GM18519 (cell line): Measurements from ENCODE around the gene AHCYL2.
"Not testable (repeated sequence)": the region's sequence is repeated elsewhere in the genome, so short reads cannot be mapped to it uniquely, and the experiment has no call there.

Experiments used
- ATAC-seq: cut with Tn5 transposase; IDR thresholded peaks from one replicate; pipeline ENCODE4 v1.9.1; 2021; ENCODE audit warnings: mild to moderate bottlenecking, moderate library complexity; ENCODE audit not compliant: unreplicated experiment, low FRiP score

Gene AHCYL2

DNA sequence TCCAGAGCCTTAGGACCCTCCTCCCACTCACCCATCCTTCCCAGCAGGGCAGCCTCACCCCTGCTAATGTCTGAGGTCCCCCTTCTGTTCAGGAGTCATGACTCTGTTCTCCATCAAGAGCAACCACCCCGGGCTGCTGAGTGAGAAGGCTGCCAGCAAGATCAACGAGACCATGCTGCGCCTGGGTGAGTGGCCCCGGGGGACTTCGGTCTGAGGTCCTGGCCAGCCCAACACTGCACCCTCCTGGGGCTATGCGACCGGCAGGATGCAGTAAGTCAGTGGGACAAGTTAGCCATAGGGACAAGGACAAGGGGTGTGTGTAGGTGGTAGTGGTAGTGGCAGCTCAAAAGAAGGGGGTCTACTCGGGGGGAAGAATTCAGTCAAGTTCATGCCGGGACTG is 16.2 kb upstream of the AHCYL2 start:
- ATAC-seq = no peak

DNA sequence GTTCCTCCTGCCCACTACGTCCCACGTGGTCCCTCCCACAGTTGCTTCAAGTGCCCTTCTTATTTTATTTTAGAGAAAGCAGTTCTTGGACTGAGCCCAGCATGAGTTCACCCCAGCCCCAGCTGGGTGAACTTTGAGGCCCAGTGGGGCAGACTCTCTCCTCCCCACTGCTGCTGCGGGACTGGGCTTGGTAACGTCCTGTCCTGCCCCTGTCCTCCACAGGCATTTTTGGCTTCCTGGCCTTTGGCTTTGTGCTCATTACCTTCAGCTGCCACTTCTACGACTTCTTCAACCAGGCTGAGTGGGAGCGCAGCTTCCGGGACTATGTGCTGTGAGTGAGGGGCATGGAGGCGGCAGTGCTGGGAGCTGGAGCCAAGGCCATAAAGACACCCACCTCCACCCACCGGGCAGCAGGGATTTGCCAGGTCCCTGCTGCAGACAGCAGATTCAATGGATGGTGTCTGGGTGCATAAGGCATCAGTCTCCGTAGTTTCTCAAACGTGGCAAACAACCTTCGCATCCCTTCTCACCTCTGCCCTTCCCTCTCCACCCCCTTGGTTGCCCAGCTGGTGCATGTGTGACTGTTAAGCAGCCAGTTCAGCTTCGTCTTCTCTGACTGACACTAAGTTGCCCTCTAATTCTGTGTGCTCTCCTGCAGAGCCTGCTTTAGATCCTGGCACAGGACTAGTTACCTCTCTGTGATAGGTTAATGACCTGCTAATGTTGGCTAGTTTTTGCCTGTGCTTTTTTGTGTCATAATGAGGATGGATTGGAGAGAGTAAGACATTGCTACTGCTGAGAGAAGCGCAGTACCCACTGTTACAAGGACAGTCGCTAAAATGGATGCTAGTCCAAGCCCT is 15.5 kb upstream of the AHCYL2 start:
- no peak for ATAC-seq

- no peak for ATAC-seq
Observed at GRCh38 chr7:129210256-129210988, 14.4 kb upstream of the AHCYL2 start.

DNA sequence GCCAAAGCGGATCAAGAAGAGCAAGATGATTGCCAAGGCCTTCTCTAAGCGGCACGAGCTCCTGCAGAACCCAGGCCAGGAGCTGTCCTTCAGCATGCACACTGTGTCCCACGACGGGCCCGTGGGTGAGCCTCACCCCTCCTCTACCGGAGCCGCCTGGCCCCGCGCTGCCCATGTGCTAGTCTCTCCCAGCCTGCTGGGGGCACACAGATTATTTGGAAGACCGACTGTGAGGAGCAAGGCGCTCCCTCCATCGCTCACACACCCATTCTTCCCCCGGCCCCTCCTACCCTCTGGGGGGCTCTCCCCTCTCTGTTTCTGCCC is 13.9 kb upstream of the AHCYL2 start:
- no peak for ATAC-seq

GRCh38 chr7:129212126-129212525 is 12.7 kb upstream of the AHCYL2 start:
- ATAC-seq = no peak

- no peak for ATAC-seq
Observed at GRCh38 chr7:129212596-129212995, 12.2 kb upstream of the AHCYL2 start.

DNA sequence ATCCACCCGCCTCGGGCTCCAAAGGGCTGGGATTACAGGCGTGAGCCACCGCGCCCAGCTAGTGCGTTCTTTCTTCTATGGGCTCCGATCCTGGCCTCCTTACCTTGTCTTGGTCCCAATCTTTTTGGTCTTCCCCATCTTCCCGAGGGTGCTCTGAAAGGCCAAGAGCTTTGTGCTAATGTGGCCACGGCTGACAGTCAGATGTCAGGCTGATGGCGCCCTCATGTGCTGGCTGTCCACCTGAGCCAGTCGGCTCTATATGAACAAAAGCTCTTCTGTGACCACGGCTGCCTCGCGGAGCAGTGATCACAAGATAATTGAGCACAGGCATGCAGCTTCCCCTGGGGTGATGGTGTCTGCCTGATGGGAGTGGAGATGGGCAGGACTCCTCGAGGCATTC is 11.0 kb upstream of the AHCYL2 start:
- no peak for ATAC-seq

GRCh38 chr7:129215691-129216090 is 9.1 kb upstream of the AHCYL2 start:
- ATAC-seq = not testable (repeated sequence)

- ATAC-seq = not testable (repeated sequence)
Observed at GRCh38 chr7:129216101-129216715, 8.6 kb upstream of the AHCYL2 start.

GRCh38 chr7:129216821-129217416 is 7.9 kb upstream of the AHCYL2 start:
- ATAC-seq = not testable (repeated sequence)

GRCh38 chr7:129218514-129219062 is 6.2 kb upstream of the AHCYL2 start:
- no peak for ATAC-seq

DNA sequence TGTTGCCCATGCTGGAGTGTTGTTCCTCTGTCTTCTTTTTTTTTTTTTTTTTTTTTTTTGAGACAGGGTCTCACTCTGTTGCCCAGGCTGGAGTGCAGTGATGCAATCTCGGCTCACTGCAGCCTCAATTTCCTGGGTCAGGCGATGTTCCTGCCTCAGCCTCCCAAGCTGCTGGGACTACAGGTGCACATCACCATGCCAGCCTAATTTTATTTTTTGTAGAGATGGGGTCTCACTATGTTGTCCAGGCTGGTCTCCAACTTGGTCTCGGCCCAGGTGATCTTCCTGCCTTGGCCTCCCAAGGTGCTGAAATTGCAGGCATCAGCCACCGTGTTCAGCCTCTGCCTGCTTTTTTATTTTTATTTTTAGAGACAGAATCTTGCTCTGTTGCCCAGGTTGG is 5.7 kb upstream of the AHCYL2 start:
- not testable (repeated sequence) for ATAC-seq

GRCh38 chr7:129222064-129222463 is 2.8 kb upstream of the AHCYL2 start:
- no peak for ATAC-seq

- peak; percentile 5 for ATAC-seq
Observed at GRCh38 chr7:129225206-129225930, 538 bp downstream of the AHCYL2 start.

GRCh38 chr7:129225931-129226572 is 1.2 kb downstream of the AHCYL2 start:
- ATAC-seq = no peak

DNA sequence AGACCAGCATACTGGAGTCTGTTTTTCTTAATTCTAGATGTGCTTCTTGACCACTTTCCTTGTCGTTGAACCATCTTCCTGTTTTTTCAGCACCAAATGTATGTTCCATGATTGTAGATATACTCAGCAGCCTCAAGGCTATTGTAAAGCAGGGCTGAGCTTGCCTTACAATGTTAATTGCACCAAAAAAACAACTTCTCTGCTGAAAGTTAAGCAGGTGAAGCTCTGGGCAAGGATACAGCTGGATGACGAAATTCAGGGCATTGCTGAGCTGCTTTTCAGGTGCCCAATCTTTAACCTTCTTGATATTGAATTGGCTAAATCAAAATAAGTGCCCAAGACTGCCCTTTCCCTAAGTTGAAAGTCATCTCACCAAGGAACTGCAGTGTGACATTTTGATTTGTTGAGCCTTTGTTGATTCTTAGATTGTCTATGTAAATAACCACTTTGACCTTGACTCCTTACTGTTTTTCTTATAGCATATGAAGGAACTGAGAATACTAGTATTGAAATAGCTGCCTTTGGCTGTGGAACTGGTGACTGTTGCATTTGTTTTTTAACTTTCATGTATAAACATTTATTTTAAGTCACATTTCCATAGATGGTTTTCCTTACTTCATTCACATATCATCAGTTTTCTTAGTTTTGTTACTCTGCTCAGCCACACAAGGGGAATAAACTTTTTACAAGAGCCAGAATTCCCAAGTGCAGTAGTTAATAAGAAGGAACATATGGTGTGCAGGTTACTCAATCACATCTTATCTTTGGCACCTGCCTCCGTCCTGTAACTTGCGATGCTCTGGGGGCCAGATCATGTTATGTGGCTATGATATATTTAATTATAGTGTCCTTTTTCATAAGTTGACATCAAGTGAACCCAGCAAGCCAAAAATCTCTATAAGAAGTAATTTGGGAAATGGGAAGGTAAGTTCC is 3.1 kb downstream of the AHCYL2 start:
- no peak for ATAC-seq

- no peak for ATAC-seq
Observed at GRCh38 chr7:129228633-129229032, 3.8 kb downstream of the AHCYL2 start.

DNA sequence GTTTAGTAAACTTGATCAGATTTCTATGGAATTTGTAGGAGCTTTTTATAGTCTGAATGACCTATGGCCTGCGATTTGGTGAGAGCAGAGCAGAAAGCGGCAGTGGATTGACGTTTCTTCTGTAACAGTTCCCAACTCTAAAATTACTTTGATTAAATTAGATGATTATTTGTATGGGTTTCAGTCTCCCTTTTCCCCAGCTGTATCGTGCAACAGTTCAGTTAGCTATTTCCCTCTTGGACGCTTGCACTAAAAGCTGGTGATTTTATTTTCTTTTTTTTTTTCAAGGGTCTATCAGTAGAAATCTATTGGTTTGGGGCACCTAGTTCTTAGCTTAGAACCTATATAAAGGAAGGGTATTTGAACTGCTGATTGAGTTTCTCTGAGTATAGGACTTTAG is 6.8 kb downstream of the AHCYL2 start:
- ATAC-seq = no peak

DNA sequence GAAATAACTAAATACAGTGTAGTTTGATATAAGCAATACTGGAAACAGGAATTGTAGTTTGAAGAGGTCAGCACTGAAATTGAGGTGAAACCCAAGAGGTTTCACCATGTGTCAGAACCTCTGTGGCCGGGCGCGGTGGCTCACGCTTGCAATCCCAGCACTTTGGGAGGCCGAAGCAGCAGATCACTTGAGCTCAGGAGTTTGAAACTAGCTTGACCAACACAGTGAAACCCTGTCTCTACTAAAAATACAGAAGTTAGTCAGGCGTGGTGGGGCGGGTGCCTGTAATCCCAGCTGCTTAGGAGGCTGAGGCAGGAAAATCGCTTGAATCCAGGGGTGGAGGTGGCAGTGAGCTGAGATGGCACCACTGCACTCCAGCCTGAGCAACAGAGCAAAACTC is 13.7 kb downstream of the AHCYL2 start:
- ATAC-seq = no peak
